NK-92 (cell line): Measurements from ENCODE around the gene DCX.
"Not testable (repeated sequence)": the region's sequence is repeated elsewhere in the genome, so short reads cannot be mapped to it uniquely, and the experiment has no call there.

ENCODE experiments used
- DNase-seq: peaks from one replicate; lab custom pipeline; 2025; ENCODE audit not compliant: unreplicated experiment; lab: John Stamatoyannopoulos, UW

The DCX gene

GRCh38 chrX:111375747-111376146 is 36.2 kb downstream of the DCX start:
- no peak for DNase-seq

- DNase-seq: no peak
Observed at GRCh38 chrX:111372086-111372485, 39.9 kb downstream of the DCX start.

- no peak for DNase-seq
Observed at GRCh38 chrX:111365770-111366325, 46.1 kb downstream of the DCX start.

GRCh38 chrX:111363741-111364140 is 48.3 kb downstream of the DCX start:
- no peak for DNase-seq

- no peak for DNase-seq
Observed at GRCh38 chrX:111361751-111362150, 50.2 kb downstream of the DCX start.

GRCh38 chrX:111360839-111361238 is 51.2 kb downstream of the DCX start:
- no peak for DNase-seq

GRCh38 chrX:111355523-111356115 is 56.4 kb downstream of the DCX start:
- no peak for DNase-seq

- DNase-seq: no peak
Observed at GRCh38 chrX:111354496-111354895, 57.5 kb downstream of the DCX start.

GRCh38 chrX:111353793-111354192 is 58.2 kb downstream of the DCX start:
- DNase-seq: no peak

GRCh38 chrX:111352424-111352823 is 59.6 kb downstream of the DCX start:
- DNase-seq: no peak

- DNase-seq: no peak
Observed at GRCh38 chrX:111349934-111350333, 62.1 kb downstream of the DCX start.

- no peak for DNase-seq
Observed at GRCh38 chrX:111349101-111349500, 62.9 kb downstream of the DCX start.

GRCh38 chrX:111348429-111348828 is 63.6 kb downstream of the DCX start:
- DNase-seq: no peak

- DNase-seq: not testable (repeated sequence)
Observed at GRCh38 chrX:111346150-111346549, 65.8 kb downstream of the DCX start.

- no peak for DNase-seq
Observed at GRCh38 chrX:111340054-111340453, 71.9 kb downstream of the DCX start.

- DNase-seq: no peak
Observed at GRCh38 chrX:111339212-111339611, 72.8 kb downstream of the DCX start.

- DNase-seq: no peak
Observed at GRCh38 chrX:111338095-111338698, 73.8 kb downstream of the DCX start.

GRCh38 chrX:111337067-111337637 is 74.8 kb downstream of the DCX start:
- DNase-seq: no peak

- no peak for DNase-seq
Observed at GRCh38 chrX:111336141-111336540, 75.9 kb downstream of the DCX start.

- no peak for DNase-seq
Observed at GRCh38 chrX:111329370-111329769, 82.6 kb downstream of the DCX start.

GRCh38 chrX:111328858-111329257 is 83.1 kb downstream of the DCX start:
- DNase-seq: no peak

GRCh38 chrX:111322231-111322855 is 89.6 kb downstream of the DCX start:
- DNase-seq: no peak
